Panc1 (cell line): ENCODE measurements around the gene ABCC8.

Experiments used
- TCF7L2 ChIP-seq: IDR thresholded peaks from 2 replicates; pipeline ENCODE4 v1.6.1; 2011; ENCODE audit warnings: mild to moderate bottlenecking, low read depth, low read length, inconsistent platforms
- TF ChIP-seq, protein P1 (sequence below): fragments of 450-650 bp; IDR thresholded peaks from 2 replicates; pipeline ENCODE4 v1.5.1; 2017; ENCODE audit warnings: mild to moderate bottlenecking

GRCh38 chr11:17502630-17503029 is 26.0 kb upstream of the ABCC8 start:
- TF ChIP-seq, protein P1, sequence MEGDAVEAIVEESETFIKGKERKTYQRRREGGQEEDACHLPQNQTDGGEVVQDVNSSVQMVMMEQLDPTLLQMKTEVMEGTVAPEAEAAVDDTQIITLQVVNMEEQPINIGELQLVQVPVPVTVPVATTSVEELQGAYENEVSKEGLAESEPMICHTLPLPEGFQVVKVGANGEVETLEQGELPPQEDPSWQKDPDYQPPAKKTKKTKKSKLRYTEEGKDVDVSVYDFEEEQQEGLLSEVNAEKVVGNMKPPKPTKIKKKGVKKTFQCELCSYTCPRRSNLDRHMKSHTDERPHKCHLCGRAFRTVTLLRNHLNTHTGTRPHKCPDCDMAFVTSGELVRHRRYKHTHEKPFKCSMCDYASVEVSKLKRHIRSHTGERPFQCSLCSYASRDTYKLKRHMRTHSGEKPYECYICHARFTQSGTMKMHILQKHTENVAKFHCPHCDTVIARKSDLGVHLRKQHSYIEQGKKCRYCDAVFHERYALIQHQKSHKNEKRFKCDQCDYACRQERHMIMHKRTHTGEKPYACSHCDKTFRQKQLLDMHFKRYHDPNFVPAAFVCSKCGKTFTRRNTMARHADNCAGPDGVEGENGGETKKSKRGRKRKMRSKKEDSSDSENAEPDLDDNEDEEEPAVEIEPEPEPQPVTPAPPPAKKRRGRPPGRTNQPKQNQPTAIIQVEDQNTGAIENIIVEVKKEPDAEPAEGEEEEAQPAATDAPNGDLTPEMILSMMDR: no peak
- TF ChIP-seq TCF7L2: no peak
